MCF 10A (cell line): Measurements from ENCODE around the gene TMEM174. TPM values are rescaled to one million over a fixed set of nuclear protein-coding genes. Genes with fewer than 3 reads are reported as not detected.

Source experiments
- BruUV-seq: library from RNA; stranded (reverse); fragments of 400-500 nt; replicated peaks from 2 replicates; lab custom pipeline; 2021; lab: Mats Ljungman, UMichigan
- CTCF ChIA-PET: fragments of 300-600 bp; sonication (Branson Sonifier 250); formaldehyde crosslinking; extraction: SDS; loops from one replicate; lab custom pipeline; 2021; ENCODE audit warnings: antibody characterized with exemption, inconsistent platforms; lab: Yijun Ruan, JAX
- POLR2A ChIA-PET: fragments of 300-600, 350-650 bp; sonication (Branson Sonifier 250); formaldehyde crosslinking; extraction: SDS; loops from one replicate; lab custom pipeline; 2020; ENCODE audit warnings: antibody characterized with exemption, inconsistent platforms; lab: Yijun Ruan, JAX
- DNase-seq: peaks from one replicate; pipeline ENCODE4 v3.0.0-alpha.2; 2018; ENCODE audit not compliant: unreplicated experiment
- H3K27ac Mint-ChIP-seq: one replicate; pipeline ENCODE4 v1.8.0; 2022; ENCODE audit warnings: mild to moderate bottlenecking, low read depth, mixed read lengths; ENCODE audit not compliant: unreplicated experiment
- H3K27me3 Mint-ChIP-seq: one replicate; pipeline ENCODE4 v1.8.0; 2022; ENCODE audit warnings: mixed read lengths; ENCODE audit not compliant: insufficient read depth, unreplicated experiment
- H3K36me3 Mint-ChIP-seq: one replicate; pipeline ENCODE4 v1.8.0; 2022; ENCODE audit warnings: mild to moderate bottlenecking, moderate library complexity, mixed read lengths; ENCODE audit not compliant: insufficient read depth, unreplicated experiment
- H3K4me1 Mint-ChIP-seq: one replicate; pipeline ENCODE4 v1.8.0; 2022; ENCODE audit warnings: mixed read lengths; ENCODE audit not compliant: insufficient read depth, unreplicated experiment
- H3K4me3 Mint-ChIP-seq: one replicate; pipeline ENCODE4 v1.8.0; 2022; ENCODE audit warnings: mild to moderate bottlenecking, moderate library complexity, mixed read lengths; ENCODE audit not compliant: unreplicated experiment
- H3K9me3 Mint-ChIP-seq: one replicate; pipeline ENCODE4 v1.8.0; 2022; ENCODE audit warnings: mixed read lengths; ENCODE audit not compliant: unreplicated experiment
- CTCF ChIP-seq: fragments of 200-600 bp; IDR thresholded peaks from one replicate; pipeline ENCODE4 v1.8.0; 2022; ENCODE audit warnings: antibody characterized with exemption, mild to moderate bottlenecking; ENCODE audit not compliant: unreplicated experiment
- intact Hi-C: fragments of 100-400 bp; cut with micrococcal nuclease; formaldehyde crosslinking; loops from 2 replicates; pipeline ENCODE4 v1.14.1; 2022
- total RNA-seq: library from RNA; stranded (reverse); gene quantifications from 2 replicates; pipeline ENCODE4 v1.2.3, GENCODE V29; 2022

The TMEM174 gene
- total RNA-seq, 1 experiment from 2014 or later, result not detected

- ChIA-PET CTCF (interaction anchor here (0.9 to 1.3 kb wide), 5 partner anchors 7 to 67 kb away, joined by 3 to 4 read pairs (median 3); no protein-coding TSS in a partner anchor), POLR2A (interaction anchor here (0.6 kb wide), 1 partner anchor 49 kb away, joined by 4 read pairs; no protein-coding TSS in a partner anchor)
- intact Hi-C loops, result no loop called here
- no peak for TF ChIP-seq CTCF
- DNase-seq, result no peak
- no peak overlapping the region for H3K4me3 Mint-ChIP-seq
- H3K36me3 Mint-ChIP-seq, result no peaks in the 10 kb centered on the region
- no peaks in the 10 kb centered on the region for H3K4me1 Mint-ChIP-seq
- H3K27me3 Mint-ChIP-seq, result no peaks in the 10 kb centered on the region
- no peaks in the 10 kb centered on the region for H3K9me3 Mint-ChIP-seq
- H3K27ac Mint-ChIP-seq, result no peak overlapping the region
- BruUV-seq, result no TSS peak
Measured at GRCh38 chr5:73151766-73152410, 21.1 kb upstream of the TMEM174 start.

- Mint-ChIP-seq H3K27ac (no peak overlapping the region), H3K9me3 (no peaks in the 10 kb centered on the region), H3K4me1 (no peaks in the 10 kb centered on the region), H3K36me3 (no peaks in the 10 kb centered on the region), H3K4me3 (no peak overlapping the region), H3K27me3 (no peaks in the 10 kb centered on the region)
- no peak for TF ChIP-seq CTCF
- DNase-seq, result no peak
- ChIA-PET POLR2A (interaction anchor here (0.6 to 1.8 kb wide), 2 partner anchors 11 to 48 kb away, joined by 4 to 6 read pairs; no protein-coding TSS in a partner anchor), CTCF (interaction anchor here (0.6 to 1.3 kb wide), 8 partner anchors 8 to 68 kb away, joined by 3 to 4 read pairs (median 3); no protein-coding TSS in a partner anchor)
- intact Hi-C loops, result no loop called here
- BruUV-seq, result no TSS peak
Measured at GRCh38 chr5:73152411-73153388, 20.3 kb upstream of the TMEM174 start.

- no TSS peak for BruUV-seq
- Mint-ChIP-seq H3K27me3 (no peaks in the 10 kb centered on the region), H3K4me1 (no peaks in the 10 kb centered on the region), H3K4me3 (no peak overlapping the region), H3K36me3 (no peaks in the 10 kb centered on the region), H3K27ac (no peak overlapping the region), H3K9me3 (no peaks in the 10 kb centered on the region)
- no peak for TF ChIP-seq CTCF
- intact Hi-C loops, result no loop called here
- POLR2A ChIA-PET, result interaction anchor here (1.8 kb wide), 1 partner anchor 10 kb away, joined by 6 read pairs; no protein-coding TSS in a partner anchor
- no peak for DNase-seq
- CTCF ChIA-PET, result interaction anchor here (0.6 to 1.0 kb wide), 3 partner anchors 10 to 298 kb away, joined by 3 to 4 read pairs (median 3); no protein-coding TSS in a partner anchor
Measured at GRCh38 chr5:73153513-73153912, 19.5 kb upstream of the TMEM174 start.
